GM10266 (cell line): ENCODE data around the gene SLITRK3.

ENCODE experiments used
- DNase-seq: peaks from one replicate; pipeline ENCODE4 v3.0.0; 2012; ENCODE audit errors: extremely low spot score
- TF ChIP-seq, protein P1 (sequence below): IDR thresholded peaks from 2 replicates; pipeline ENCODE4 v1.5.1; 2012; ENCODE audit warnings: mild to moderate bottlenecking, low read depth; ENCODE audit not compliant: control insufficient read depth, insufficient read depth; ENCODE audit errors: missing control alignments

The SLITRK3 gene

DNA sequence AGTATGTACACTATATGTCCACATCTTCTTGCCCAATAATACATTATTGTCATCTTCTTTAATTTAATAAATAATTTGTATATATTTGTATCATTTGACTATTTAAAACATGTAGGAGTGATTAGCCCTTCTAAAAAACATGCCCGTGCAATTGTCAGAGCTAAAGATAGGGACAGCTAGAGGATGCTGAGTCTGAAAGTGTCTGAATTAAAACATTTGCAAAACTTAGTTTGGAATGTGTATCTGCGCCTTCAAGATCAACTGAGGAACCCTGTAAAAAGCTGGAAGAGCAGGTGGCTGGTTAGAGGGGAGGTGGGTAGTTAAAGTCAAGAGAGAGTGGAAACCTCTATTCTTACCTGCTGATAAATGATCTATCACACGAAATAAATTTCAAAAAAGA lies 4.7 kb downstream of the SLITRK3 start:
- TF ChIP-seq, protein P1, sequence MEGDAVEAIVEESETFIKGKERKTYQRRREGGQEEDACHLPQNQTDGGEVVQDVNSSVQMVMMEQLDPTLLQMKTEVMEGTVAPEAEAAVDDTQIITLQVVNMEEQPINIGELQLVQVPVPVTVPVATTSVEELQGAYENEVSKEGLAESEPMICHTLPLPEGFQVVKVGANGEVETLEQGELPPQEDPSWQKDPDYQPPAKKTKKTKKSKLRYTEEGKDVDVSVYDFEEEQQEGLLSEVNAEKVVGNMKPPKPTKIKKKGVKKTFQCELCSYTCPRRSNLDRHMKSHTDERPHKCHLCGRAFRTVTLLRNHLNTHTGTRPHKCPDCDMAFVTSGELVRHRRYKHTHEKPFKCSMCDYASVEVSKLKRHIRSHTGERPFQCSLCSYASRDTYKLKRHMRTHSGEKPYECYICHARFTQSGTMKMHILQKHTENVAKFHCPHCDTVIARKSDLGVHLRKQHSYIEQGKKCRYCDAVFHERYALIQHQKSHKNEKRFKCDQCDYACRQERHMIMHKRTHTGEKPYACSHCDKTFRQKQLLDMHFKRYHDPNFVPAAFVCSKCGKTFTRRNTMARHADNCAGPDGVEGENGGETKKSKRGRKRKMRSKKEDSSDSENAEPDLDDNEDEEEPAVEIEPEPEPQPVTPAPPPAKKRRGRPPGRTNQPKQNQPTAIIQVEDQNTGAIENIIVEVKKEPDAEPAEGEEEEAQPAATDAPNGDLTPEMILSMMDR: no peak
- no peak for DNase-seq

DNA sequence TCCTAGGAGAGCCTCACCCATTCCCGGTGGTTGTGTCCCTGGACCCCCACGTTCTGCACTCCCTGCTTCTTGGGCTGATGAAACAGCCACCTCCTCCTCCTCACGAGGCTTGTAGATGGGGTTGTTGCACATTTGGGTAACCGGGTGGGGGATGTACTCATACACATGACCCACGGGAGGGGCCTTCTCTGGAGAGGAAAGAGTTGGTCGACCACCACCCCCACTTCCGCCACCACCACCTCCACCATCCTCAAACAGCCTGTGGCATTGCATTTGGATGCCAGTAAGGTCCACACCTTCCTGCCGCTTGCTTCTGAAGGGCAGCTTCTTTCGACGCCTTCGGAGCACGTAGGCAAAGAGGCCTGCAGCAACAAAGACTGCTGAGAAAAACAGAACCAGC lies 7.7 kb downstream of the SLITRK3 start:
- TF ChIP-seq, protein P1: no peak

DNA sequence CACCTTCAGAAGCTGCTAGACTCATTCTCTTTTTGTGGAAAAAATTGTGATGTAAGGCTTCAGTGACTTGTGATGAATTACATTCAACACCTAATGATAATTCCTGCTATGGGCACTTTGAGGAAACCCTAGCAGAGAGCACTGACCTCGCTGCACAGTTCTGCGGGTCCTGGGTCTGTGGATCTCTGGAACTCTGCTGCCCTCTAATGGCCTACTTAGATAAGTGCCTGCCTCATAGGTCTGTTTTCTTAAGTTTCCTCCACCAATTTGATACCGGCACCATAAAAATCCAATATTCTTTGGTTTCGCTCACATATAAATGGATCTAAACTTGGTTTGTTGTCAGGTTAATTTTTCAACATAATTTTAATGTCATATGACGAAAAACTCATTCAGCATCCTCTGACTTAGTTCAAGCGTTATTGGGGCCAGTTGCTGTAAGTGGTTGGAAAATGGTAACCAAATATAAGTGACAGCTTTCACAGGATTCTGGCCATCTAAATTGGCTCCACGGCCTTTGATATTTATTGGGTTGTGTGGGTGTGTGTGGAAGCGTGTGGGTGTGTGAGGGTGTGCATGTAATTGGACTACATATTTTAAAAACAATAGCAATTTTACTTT lies 10.4 kb downstream of the SLITRK3 start:
- TF ChIP-seq, protein P1: peak; percentile 92
- DNase-seq: peak; percentile 72

More for the DNA sequence above, 7.7 kb downstream of the SLITRK3 start:
- no peak for DNase-seq

DNA sequence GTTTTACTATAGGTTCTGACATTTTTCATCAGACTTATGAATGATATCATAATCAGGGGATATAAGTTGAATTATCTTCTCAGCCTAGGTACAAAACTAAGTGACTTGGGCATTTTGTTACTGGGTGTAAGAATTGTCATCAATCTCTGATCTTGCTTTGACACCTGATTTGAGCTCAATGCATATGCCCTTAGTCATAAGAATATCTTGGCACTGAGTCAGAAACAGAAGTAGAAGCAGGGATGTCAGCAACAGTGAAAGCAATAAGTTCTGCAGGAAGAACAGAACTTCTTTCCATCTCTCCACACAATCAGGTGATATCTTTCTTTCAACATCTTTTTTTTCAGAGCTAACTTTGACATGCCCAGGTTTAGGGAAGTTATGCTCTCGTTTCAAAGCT lies 14.6 kb downstream of the SLITRK3 start:
- TF ChIP-seq, protein P1: no peak
- DNase-seq: no peak

DNA sequence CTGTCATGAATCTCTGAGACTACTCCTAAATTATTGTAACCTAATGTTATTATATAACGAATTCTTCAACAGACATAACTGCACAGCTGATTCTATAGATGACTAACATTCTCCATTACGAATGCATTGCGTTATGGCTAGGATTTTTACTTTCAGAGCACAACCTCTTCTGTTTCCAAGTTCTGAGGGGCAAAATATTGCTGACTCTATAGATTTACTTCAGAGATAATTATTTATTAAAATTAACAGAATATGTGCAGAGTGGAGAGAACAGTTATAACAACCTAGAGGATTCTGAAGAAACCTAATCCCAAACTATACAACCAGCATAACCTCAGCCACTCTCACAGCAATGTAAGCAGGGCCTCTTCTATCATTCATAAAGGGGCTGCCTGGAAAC lies 25.9 kb downstream of the SLITRK3 start:
- no peak for DNase-seq
- TF ChIP-seq, protein P1: no peak

DNA sequence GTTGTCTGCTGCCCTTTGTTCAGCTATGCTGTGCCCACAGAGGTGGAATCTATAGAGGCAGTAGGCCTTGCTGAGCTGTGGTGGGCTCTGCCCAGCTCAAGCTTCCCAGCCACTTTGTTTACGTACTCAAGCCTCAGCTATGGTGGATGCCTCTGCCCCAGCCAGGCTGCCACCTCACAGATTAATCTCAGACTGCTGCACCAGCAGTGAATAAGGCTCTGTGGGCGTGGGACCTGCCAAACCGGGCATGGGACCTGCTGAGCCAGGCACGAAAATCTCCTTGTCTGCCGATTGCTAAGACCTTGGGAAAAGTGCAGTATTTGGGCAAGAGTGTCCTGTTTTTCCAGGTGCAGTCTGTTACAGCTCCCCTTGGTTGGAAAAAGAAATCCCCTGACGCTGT lies 26.8 kb downstream of the SLITRK3 start:
- TF ChIP-seq, protein P1: no peak

DNA sequence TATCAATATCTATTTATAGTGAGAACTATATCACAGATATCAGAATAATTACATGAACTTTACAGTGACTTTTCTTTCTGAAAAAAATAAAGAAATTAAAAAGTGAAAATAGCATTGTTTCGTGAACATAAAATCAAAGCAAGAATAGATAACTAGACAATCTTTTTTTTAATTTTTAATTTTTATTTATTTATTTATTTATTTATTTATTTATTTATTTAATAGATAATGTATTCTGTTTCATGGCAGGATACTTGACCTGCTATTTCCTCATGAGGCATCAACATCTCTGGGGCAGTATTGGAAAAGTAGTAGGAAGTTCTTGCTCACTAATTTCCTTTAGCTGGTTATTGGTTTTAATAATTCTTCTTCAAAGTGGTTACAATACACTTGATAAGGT lies 33.3 kb downstream of the SLITRK3 start:
- no peak for DNase-seq
- TF ChIP-seq, protein P1: no peak

More for the DNA sequence above, 26.8 kb downstream of the SLITRK3 start:
- no peak for DNase-seq
